Measurements from ENCODE around the gene DMRT2.

DNA sequence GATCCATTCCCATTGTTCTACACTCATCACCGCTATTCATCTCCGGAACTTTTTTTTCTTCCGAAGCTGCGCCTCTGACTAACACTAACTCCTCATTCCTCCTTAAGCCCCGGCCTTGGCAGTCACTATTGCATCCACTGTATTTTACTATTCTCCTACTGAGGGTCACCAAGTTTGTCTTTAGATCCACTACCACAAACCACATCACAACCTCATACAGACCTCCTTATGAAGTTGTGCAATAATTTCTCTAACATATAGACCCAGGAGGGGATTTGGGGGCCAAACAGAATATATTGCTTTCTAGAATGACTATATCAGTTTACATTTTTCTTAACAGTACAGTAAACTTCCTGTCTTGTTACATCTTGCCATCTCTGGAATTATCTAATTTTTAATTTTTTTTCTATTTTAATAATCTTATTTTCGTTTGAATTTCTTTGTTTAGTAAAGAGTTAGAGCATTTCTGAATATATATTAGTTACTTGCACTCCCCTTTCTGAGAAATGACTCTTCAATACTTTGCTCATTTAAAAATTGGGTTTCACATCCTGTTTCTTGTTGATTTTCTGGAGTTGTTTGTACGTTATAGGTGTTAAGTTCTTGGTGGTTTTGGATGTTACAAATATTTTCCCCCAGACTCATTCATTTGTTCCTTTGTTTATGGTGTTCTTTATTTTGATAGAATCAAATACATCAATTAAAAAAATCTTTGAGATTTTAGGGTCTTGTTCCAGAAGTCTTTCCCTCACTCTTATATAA lies 37.1 kb downstream of the DMRT2 start:
- TF ChIP-seq CTCF (IDR thresholded peaks at IDR 0.05) (no peak), ZFX (IDR thresholded peaks at IDR 0.05; ENCODE audit: borderline replicate concordance) (no peak)

All from 22Rv1 (cell line).